Measurements from ENCODE around the gene DSTN. TPM values are rescaled to one million over a fixed set of nuclear protein-coding genes. Genes with fewer than 3 reads are reported as not detected.
A peak's percentile ranks its signal among the peaks of the same experiment; 100 is the strongest.

DSTN gene
- total RNA-seq, 1 experiment from 2014 or later: 412 TPM

GRCh38 chr20:17565169-17565845 is 4.6 kb upstream of the DSTN start:
- H3K4me1 ChIP-seq (ENCODE audit: control insufficient read depth, insufficient read depth, low read length): peaks cover 56% of the 10 kb centered on the region
- BruUV-seq (replicated peaks): no TSS peak
- no peak overlapping the region for H3K4me3 ChIP-seq (ENCODE audit: low read depth in 2 of 2, low read length in 2 of 2)
- peaks cover 2% of the 10 kb centered on the region; the same call in 1 of the 2 replicates for H3K36me3 ChIP-seq (ENCODE audit: control insufficient read depth, insufficient read depth, low read length)
- in situ Hi-C loops (cut with HindIII; ENCODE audit: low pct_unique_long_range_greater_than_20kb, low sequenced_read_pairs) (no loop called here), intact Hi-C loops (cut with micrococcal nuclease; ENCODE audit: unreplicated experiment) (no loop called here)
- TF ChIP-seq CTCF (IDR thresholded peaks at IDR 0.05) (no peak), TCF7L2 (IDR thresholded peaks at IDR 0.05; ENCODE audit: low read depth, low read length) (no peak)
- no peaks in the 10 kb centered on the region for H3K27me3 ChIP-seq (ENCODE audit: control insufficient read depth, insufficient read depth, low read length)
- H3K27ac ChIP-seq (ENCODE audit: low read length): peak overlapping the region; percentile 99
- DNase-seq (ENCODE audit: low read depth, low spot score) (no peak), ATAC-seq (no peak)
- ChIA-PET CTCF (no interaction called here), POLR2A (interaction anchor here (0.5 to 1.2 kb wide), 3 partner anchors 26 to 291 kb away, joined by 3 to 4 read pairs (median 4); no protein-coding TSS in a partner anchor)
- no peaks in the 10 kb centered on the region for H3K9me3 ChIP-seq (ENCODE audit: control insufficient read depth, insufficient read depth, low read depth, low read length)

- no peak for DNase-seq (ENCODE audit: low read depth, low spot score)
- no peak for TF ChIP-seq POLR2AphosphoS5 (IDR thresholded peaks at IDR 0.05; ENCODE audit: low read depth, low read length)
- no peak for TF ChIP-seq REST (IDR thresholded peaks at IDR 0.05; ENCODE audit: insufficient read depth in 1 of 2, low read depth in 2 of 2, low read length in 1 of 2)
- TF ChIP-seq TCF7L2 (IDR thresholded peaks at IDR 0.05; ENCODE audit: low read depth, low read length): no peak
- no peak for TF ChIP-seq CTCF (IDR thresholded peaks at IDR 0.05)
- TF ChIP-seq SIN3A (IDR thresholded peaks at IDR 0.05; ENCODE audit: borderline replicate concordance, insufficient read depth, low read depth, low read length): no peak
- POLR2A ChIA-PET: interaction anchor here (1.2 to 1.3 kb wide), 3 partner anchors 9 to 27 kb away, joined by 3 to 4 read pairs (median 3); no protein-coding TSS in a partner anchor
- intact Hi-C loops (cut with micrococcal nuclease; ENCODE audit: unreplicated experiment) (no loop called here), in situ Hi-C loops (cut with HindIII; ENCODE audit: low pct_unique_long_range_greater_than_20kb, low sequenced_read_pairs) (no loop called here)
- Histone ChIP-seq H3K4me3 (ENCODE audit: low read depth in 2 of 2, low read length in 2 of 2) (no peak overlapping the region), H3K9me3 (ENCODE audit: control insufficient read depth, insufficient read depth, low read depth, low read length) (no peaks in the 10 kb centered on the region), H3K27ac (ENCODE audit: low read length) (peak overlapping the region; percentile 99), H3K27me3 (ENCODE audit: control insufficient read depth, insufficient read depth, low read length) (no peaks in the 10 kb centered on the region), H3K4me1 (ENCODE audit: control insufficient read depth, insufficient read depth, low read length) (peaks cover 46% of the 10 kb centered on the region), H3K36me3 (ENCODE audit: control insufficient read depth, insufficient read depth, low read length) (peaks cover 2% of the 10 kb centered on the region; the same call in 1 of the 2 replicates)
- no peak for ATAC-seq
- no TSS peak for BruUV-seq (replicated peaks)
- CTCF ChIA-PET: no interaction called here
Observed at GRCh38 chr20:17566345-17566744, 3.5 kb upstream of the DSTN start.

All from Panc1 (cell line).